ENCODE results near the gene HMGN3.

Gene HMGN3

GRCh38 chr6:79232696-79233462 is 1.6 kb downstream of the HMGN3 start:
- no peak for DNase-seq

- no peak for DNase-seq
Observed at GRCh38 chr6:79231666-79232065, 2.8 kb downstream of the HMGN3 start.

- DNase-seq: no peak
Observed at GRCh38 chr6:79231101-79231500, 3.4 kb downstream of the HMGN3 start.

GRCh38 chr6:79230149-79230548 is 4.3 kb downstream of the HMGN3 start:
- DNase-seq: no peak

DNA sequence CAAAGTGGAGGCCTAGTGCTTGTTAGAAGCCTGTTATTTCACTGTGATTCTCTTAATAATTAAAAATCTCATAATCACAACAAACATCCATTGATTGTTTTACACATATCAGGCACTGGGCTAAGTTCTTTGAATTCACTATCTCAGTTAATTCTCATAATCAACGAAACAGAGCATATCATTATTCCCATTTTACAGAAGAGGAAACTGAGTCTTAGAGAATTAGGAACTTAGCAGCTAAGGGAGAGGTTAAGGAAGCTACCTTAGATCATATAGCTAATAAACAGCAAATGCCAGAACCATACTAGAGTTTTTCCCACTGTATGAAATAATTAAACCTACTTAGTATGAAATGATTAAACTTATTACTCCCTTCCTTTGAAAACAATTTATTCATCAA is 7.0 kb downstream of the HMGN3 start:
- DNase-seq: no peak

- DNase-seq: no peak
Observed at GRCh38 chr6:79226660-79227059, 7.8 kb downstream of the HMGN3 start.

DNA sequence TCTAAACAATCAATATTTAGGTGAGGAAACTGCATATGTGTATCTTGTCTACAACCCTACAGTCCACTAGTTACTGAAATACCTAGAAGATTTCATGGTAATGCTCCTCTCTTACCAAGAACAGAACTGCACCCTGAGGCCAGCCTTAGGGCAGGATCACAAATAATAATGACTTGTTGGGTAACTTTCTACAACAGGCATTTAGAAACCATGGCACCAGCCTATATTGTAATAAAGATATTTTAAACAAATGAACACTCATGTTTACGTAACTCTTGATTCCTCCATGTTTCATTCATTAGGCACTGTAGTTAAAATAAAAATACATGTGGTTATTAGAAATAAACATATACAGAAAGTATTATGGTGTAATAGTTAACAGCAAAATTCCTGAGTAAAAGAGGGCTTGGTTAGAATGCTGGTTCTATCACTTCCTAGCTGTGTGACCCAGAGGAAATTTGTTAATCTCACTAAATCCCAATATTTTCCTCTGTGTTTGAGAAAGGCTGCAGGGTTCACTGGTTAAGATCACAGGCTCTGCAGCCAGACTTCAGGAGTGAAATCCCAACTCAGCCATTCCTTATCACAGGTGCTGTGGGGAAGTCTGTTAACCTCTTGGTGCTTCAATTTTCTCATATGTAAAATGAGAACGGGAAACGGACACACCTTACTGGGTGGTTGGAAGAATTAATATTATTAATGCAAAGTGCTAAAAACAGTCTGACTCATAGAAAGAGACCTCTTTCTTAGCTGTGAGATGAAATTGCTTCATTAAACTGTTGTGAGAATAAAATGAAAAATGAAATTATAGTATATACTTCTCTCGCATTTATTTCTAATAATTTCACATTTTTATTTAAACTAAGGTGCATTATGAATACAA is 8.5 kb downstream of the HMGN3 start:
- no peak for DNase-seq

- DNase-seq: no peak
Observed at GRCh38 chr6:79223611-79224404, 10.7 kb downstream of the HMGN3 start.

DNA sequence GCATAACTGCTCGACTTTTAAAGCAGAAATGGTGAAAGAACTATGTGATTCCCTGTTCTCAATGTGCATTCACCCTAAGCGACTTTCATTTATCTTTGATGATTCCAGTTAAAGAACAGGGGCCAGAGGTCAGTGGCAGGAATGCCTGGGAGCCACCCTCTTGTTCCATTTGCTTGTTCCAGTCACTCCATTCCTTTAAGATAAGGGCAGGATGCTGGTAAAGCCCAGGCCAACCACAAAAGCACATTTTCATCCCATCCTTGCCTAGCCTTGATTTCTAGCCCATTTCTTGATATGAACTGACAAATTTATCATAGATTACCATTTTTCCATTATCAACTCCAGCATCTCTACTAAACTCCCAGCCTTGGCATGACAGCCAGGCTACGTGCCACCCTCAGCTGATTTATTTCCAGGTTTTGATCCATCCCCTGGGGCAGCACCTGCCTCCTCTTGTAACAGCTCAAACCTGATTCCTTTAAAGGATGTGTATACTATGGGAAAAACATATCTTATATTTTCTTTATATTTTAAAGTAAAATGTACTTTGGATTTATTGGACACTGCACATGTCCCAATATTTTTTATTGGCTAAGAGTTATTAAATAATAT is 19.2 kb downstream of the HMGN3 start:
- no peak for DNase-seq

DNA sequence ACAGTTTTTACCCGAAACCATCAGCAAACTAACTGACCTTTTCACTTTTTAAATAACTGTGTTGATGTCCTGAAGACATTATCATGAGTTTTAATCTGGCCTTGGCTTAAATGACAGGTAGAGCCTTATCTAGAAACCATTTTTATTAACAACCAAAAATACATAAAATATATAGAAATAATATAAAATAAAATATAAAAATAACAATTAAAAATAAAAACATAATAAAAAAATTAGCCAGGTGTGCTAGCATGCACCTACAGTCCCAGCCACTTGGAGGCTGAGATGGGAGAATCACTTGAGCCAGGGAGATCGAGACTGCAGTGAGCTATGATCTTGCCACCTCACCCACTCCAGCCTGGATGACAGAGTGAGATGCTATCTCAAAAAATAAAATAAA is 21.6 kb downstream of the HMGN3 start:
- DNase-seq: no peak

DNA sequence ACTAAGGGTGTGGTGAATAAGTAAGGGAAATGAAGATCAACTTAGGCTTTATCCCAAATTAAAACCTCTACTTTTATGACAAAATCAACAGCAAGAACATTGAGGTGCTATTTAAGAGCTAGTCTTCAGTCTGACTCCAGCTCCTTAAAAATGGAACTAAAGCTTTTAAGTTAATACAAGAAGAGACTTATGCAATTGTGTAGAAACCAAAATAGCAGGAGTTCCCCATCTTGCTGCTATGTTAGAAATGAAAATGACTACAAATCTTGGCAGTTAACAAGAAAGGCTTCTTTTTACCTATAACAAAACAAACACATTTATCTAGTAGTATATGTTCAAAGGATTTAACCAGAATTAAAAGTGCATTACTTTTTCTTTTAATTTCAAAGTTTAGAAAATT is 25.7 kb downstream of the HMGN3 start:
- no peak for DNase-seq

GRCh38 chr6:79203753-79204253 is 30.7 kb downstream of the HMGN3 start:
- DNase-seq: no peak

GRCh38 chr6:79202556-79202955 is 31.9 kb downstream of the HMGN3 start:
- no peak for DNase-seq

- no peak for DNase-seq
Observed at GRCh38 chr6:79201983-79202382, 32.5 kb downstream of the HMGN3 start.

- DNase-seq: no peak
Observed at GRCh38 chr6:79201143-79201542, 33.3 kb downstream of the HMGN3 start.

GRCh38 chr6:79196912-79197311 is 37.6 kb downstream of the HMGN3 start:
- DNase-seq: no peak

DNA sequence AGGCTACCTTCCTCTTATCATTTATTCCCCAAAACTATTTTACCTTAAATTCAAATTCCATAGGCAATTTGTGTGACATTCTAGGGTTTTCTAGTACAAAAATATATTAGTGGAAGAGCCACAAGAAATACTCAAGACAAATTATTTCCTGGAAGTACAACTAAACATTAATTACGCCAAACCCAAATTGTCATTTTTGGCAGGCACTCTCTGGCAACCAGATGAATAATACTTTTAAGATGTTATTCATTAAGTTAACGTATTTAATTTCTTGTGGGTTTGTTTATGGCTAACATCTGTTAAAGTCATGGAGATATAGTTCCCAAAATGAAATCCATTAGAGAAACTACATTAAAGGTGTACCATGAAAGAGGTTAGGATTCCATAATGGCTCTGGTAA is 40.5 kb downstream of the HMGN3 start:
- DNase-seq: no peak

GRCh38 chr6:79189760-79190350 is 44.6 kb downstream of the HMGN3 start:
- no peak for DNase-seq

GRCh38 chr6:79188885-79189480 is 45.5 kb downstream of the HMGN3 start:
- DNase-seq: no peak

DNA sequence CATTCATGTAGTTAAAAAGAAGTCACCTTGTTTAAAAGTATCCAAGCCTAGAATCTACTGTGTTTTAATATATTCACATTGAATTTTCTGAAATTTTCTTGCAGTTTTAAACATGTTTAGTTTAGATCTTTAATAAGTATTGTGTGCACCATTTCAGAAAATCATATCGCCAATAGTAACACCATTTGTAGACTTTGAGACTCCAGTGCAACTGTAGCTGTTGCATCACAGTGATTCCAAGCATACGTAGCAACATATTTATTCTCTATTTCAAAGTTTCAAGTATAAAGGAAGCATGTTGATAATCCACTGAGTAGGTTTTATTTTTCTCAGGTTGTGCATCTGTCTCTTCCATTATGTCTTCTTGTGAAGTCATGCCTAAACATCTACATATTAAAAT is 46.4 kb downstream of the HMGN3 start:
- DNase-seq: no peak

DNA sequence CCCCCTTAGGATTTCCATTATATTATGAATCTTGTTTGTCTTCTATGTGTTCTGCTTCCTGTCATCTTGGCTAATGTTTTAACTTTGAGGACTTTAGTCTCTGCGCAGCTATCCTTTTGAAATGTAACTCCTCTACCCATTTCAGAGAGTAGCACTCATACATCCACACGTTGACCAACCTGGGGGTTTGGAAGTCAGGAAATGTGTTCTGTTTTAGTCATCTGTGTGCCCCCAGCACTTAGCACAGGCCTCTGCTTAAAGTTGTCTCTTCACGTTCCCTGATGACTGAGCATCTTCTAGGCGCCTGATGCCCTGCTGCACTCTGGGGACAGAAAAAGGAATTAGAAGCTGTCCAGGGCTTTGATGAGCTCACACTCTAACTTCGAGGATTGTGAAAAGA is 47.9 kb downstream of the HMGN3 start:
- no peak for DNase-seq

DNA sequence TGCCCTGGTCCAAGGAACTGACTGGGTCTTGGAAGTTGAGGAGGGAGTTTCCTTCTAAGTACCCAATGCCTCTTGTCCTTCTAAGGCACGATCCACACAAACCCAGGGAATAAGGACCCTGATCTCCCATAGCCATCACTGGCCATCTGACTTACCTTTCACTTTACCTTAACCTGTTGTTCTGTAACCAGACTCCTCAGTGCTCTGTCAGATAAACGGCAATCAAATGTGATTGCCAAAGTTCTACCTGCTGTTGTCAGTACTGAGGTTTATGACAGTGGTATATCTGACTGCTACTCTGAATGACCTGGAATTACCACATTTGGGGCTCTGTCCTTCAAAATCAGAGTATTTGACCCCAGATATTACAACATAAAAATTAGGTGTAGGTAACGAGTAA is 49.8 kb downstream of the HMGN3 start:
- no peak for DNase-seq
